Measurements from ENCODE around the gene ADCK1.

ADCK1 gene

DNA sequence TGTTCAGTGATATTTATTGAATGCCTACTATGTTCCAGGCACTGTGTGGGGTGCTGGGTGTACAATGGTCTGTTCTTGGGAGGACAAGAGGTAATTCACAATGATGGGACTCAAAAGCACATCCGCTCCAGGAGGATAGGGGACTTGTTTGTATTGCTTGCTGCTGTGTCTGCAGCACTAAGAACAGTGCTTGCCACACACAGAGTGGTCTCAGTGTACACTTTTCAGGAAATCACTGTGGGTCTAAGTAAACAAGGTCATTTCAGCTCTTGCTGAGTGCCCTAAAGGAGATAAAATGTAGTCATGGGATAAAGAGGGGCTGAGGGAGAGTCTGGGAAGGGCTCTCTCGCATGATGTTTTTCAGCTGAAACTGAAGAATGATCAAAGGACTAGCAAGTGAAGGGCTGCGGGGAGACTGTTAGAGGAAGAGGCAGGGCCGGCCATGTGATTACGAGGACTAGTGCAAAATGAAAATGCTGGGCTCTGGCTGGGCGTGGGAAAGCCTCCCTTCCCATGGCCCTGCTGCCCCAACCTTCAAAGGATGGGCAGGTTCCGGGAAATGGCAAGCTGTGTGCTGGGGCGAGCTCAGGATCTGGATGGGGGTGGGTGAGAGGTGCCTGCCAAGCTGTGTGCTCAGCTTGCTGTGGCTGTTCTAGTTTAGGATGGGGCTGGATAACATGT is 39.1 kb downstream of the ADCK1 start:
- Histone ChIP-seq H3K4me1 (ENCODE audit: control insufficient read depth, insufficient read depth, low read length) (no peaks in the 10 kb centered on the region), H3K9me3 (ENCODE audit: control insufficient read depth, low read length) (no peaks in the 10 kb centered on the region), H3K27ac (ENCODE audit: insufficient read depth, low read depth, low read length, poor library complexity, severe bottlenecking) (no peak overlapping the region), H3K36me3 (ENCODE audit: control insufficient read depth, insufficient read depth, low read length) (no peaks in the 10 kb centered on the region), H3K27me3 (ENCODE audit: control insufficient read depth, insufficient read depth, low read length, poor library complexity, severe bottlenecking) (no peaks in the 10 kb centered on the region), H3K4me3 (ENCODE audit: insufficient read depth, low read depth, low read length) (no peak overlapping the region)
- 80 to 81% methylated on average over 8 of the region's 8 CpGs for WGBS, 2 experiments

DNA sequence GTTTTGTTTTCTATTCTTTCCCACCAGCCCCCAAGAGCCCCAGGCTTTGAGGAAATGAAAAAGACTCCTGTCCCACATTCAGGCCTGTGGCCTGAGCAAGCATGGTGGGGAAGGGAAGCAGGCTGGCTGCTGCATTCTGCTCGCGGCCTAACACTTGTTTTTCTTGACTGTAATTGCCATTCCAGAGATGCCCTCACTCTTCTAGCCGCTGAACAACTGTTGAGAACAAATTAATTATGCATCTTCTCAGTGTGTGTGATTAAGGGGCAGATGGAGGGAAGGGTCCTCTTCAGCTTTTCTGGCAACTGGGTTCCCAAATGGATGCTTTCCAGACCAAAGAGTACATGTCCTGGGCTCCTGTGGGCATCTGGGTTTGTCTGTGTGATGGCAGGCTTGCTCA is 43.3 kb downstream of the ADCK1 start:
- Histone ChIP-seq H3K4me1 (ENCODE audit: control insufficient read depth, insufficient read depth, low read length) (no peaks in the 10 kb centered on the region), H3K27me3 (ENCODE audit: control insufficient read depth, insufficient read depth, low read length, poor library complexity, severe bottlenecking) (no peaks in the 10 kb centered on the region), H3K27ac (ENCODE audit: insufficient read depth, low read depth, low read length, poor library complexity, severe bottlenecking) (no peak overlapping the region), H3K9me3 (ENCODE audit: control insufficient read depth, low read length) (no peaks in the 10 kb centered on the region), H3K4me3 (ENCODE audit: insufficient read depth, low read depth, low read length) (no peak overlapping the region), H3K36me3 (ENCODE audit: control insufficient read depth, insufficient read depth, low read length) (no peaks in the 10 kb centered on the region)
- 91 to 94% methylated on average over 3 of the region's 3 CpGs for WGBS, 2 experiments

DNA sequence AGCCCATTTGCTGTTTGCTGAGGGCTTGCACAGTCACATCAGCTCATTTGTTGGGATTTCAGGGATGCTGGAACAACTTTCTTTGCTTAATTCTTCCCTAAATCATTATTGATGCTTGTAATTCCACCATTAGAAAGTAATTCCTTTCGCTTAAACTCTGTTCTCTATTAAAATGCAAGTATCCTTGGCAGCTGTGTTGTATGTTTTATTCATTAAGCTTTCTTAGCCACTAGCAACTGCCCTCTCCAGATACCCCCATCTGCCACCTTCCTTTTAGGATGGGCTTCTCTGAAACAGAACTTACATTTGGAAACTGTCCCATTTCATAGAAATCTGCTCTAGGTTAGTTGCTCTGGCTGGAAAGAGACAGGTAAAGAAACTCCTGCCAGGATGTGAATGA is 43.7 kb downstream of the ADCK1 start:
- Histone ChIP-seq H3K27me3 (ENCODE audit: control insufficient read depth, insufficient read depth, low read length, poor library complexity, severe bottlenecking) (no peaks in the 10 kb centered on the region), H3K9me3 (ENCODE audit: control insufficient read depth, low read length) (no peaks in the 10 kb centered on the region)
- 100% methylated on average over 1 of the region's 1 CpG; no CpG with 5 or more reads in 1 of the 2 experiments for WGBS, 2 experiments

DNA sequence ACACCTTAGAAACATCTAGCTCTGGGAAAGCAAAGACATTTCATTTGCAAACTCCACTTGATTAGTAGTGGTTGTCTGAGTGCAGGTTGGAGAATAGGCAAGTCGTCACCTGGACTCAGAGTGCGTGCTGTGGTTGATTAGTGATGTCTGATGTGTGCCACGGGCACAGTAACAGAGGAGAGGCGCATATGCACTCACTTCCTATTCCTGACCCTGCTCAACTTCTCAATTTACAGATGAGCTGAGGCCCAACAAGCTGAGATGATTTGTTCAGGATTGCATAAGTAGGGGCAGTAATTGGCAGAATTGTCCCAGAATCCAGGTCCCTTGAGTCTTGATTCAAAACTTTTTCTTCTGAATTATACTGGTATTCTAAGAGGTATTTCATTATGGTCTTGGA is 44.9 kb downstream of the ADCK1 start:
- Histone ChIP-seq H3K4me3 (ENCODE audit: insufficient read depth, low read depth, low read length) (no peak overlapping the region), H3K27me3 (ENCODE audit: control insufficient read depth, insufficient read depth, low read length, poor library complexity, severe bottlenecking) (no peaks in the 10 kb centered on the region), H3K36me3 (ENCODE audit: control insufficient read depth, insufficient read depth, low read length) (no peaks in the 10 kb centered on the region), H3K4me1 (ENCODE audit: control insufficient read depth, insufficient read depth, low read length) (no peaks in the 10 kb centered on the region), H3K27ac (ENCODE audit: insufficient read depth, low read depth, low read length, poor library complexity, severe bottlenecking) (no peak overlapping the region), H3K9me3 (ENCODE audit: control insufficient read depth, low read length) (no peaks in the 10 kb centered on the region)
- 81 to 88% methylated on average over 4 of the region's 4 CpGs for WGBS, 2 experiments

More for the DNA sequence above, 43.7 kb downstream of the ADCK1 start:
- no peaks in the 10 kb centered on the region for H3K36me3 ChIP-seq (ENCODE audit: control insufficient read depth, insufficient read depth, low read length)
- no peaks in the 10 kb centered on the region for H3K4me1 ChIP-seq (ENCODE audit: control insufficient read depth, insufficient read depth, low read length)
- H3K27ac ChIP-seq (ENCODE audit: insufficient read depth, low read depth, low read length, poor library complexity, severe bottlenecking) = no peak overlapping the region
- no peak overlapping the region for H3K4me3 ChIP-seq (ENCODE audit: insufficient read depth, low read depth, low read length)

DNA sequence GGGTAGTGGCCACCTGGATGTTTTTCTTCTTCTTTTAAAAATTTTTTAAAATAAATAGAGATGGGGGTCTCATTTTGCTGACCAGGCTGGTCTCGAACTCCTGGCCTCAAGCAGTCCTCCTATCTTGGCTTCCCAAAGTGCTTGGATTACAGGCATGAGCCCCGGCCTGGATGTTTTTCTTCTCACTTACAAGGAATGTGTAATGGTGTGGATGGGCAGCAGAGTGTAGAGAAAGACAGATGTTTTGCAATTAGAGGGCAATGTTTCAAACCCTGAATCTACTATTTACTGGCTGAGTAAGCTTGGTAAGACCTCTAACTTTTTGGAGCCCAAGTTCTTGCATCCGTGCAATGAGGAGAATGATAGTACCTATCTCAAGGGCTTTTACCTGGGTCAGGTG is 48.1 kb downstream of the ADCK1 start:
- H3K27ac ChIP-seq (ENCODE audit: insufficient read depth, low read depth, low read length, poor library complexity, severe bottlenecking) = no peak overlapping the region
- H3K36me3 ChIP-seq (ENCODE audit: control insufficient read depth, insufficient read depth, low read length) = no peaks in the 10 kb centered on the region
- no peaks in the 10 kb centered on the region for H3K27me3 ChIP-seq (ENCODE audit: control insufficient read depth, insufficient read depth, low read length, poor library complexity, severe bottlenecking)
- H3K9me3 ChIP-seq (ENCODE audit: control insufficient read depth, low read length) = no peaks in the 10 kb centered on the region
- H3K4me1 ChIP-seq (ENCODE audit: control insufficient read depth, insufficient read depth, low read length) = no peaks in the 10 kb centered on the region
- no peak overlapping the region for H3K4me3 ChIP-seq (ENCODE audit: insufficient read depth, low read depth, low read length)
- WGBS, 2 experiments = 90 to 97% methylated on average over 3 of the region's 3 CpGs

DNA sequence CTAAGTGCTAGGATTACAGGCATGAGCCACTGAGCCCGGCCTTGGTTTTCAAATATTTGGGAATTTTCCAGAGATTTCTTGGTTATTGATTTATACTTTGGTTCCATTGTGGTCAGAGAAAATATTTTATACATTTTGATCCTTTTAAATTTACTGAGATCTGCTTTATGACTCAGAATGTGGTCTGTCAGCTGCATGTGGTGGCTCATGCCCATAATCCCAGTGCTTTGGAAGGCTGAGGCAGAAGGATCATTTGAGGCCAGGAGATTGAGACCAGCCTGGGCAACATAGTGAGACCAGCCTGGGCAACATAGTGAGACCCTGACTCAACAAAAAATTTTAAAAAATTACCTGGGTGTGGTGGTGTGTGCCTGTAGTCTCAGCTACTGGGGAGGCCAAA is 49.8 kb downstream of the ADCK1 start:
- H3K36me3 ChIP-seq (ENCODE audit: control insufficient read depth, insufficient read depth, low read length) = no peaks in the 10 kb centered on the region
- no peaks in the 10 kb centered on the region for H3K27me3 ChIP-seq (ENCODE audit: control insufficient read depth, insufficient read depth, low read length, poor library complexity, severe bottlenecking)
- no peaks in the 10 kb centered on the region for H3K4me1 ChIP-seq (ENCODE audit: control insufficient read depth, insufficient read depth, low read length)
- WGBS, 2 experiments = 75 to 93% methylated on average over 1 of the region's 1 CpG
- H3K27ac ChIP-seq (ENCODE audit: insufficient read depth, low read depth, low read length, poor library complexity, severe bottlenecking) = no peak overlapping the region
- H3K9me3 ChIP-seq (ENCODE audit: control insufficient read depth, low read length) = no peaks in the 10 kb centered on the region
- H3K4me3 ChIP-seq (ENCODE audit: insufficient read depth, low read depth, low read length) = no peak overlapping the region

DNA sequence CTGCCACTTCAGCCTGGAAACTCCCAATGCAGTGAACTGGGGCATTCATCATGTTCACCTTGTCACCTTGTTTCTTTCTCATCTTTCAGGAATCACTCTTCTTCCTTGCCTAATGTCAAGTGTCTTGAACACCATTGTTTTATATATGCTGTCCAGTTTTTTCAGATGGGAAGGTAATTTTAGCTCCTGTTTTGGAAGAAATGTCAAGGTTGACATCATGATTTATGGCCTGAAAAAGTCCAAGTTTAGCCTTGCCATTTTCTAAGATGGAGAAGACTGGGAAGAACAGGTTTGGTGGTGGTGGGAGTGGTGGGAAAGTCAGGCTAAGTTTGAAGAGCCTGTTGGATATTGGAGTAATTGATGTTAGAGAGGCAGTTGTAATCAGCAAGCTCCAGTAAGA is 54.0 kb downstream of the ADCK1 start:
- H3K4me3 ChIP-seq (ENCODE audit: insufficient read depth, low read depth, low read length) = no peak overlapping the region
- H3K27me3 ChIP-seq (ENCODE audit: control insufficient read depth, insufficient read depth, low read length, poor library complexity, severe bottlenecking) = no peaks in the 10 kb centered on the region
- H3K9me3 ChIP-seq (ENCODE audit: control insufficient read depth, low read length) = no peaks in the 10 kb centered on the region
- no peaks in the 10 kb centered on the region for H3K4me1 ChIP-seq (ENCODE audit: control insufficient read depth, insufficient read depth, low read length)
- no peak overlapping the region for H3K27ac ChIP-seq (ENCODE audit: insufficient read depth, low read depth, low read length, poor library complexity, severe bottlenecking)
- no peaks in the 10 kb centered on the region for H3K36me3 ChIP-seq (ENCODE audit: control insufficient read depth, insufficient read depth, low read length)

DNA sequence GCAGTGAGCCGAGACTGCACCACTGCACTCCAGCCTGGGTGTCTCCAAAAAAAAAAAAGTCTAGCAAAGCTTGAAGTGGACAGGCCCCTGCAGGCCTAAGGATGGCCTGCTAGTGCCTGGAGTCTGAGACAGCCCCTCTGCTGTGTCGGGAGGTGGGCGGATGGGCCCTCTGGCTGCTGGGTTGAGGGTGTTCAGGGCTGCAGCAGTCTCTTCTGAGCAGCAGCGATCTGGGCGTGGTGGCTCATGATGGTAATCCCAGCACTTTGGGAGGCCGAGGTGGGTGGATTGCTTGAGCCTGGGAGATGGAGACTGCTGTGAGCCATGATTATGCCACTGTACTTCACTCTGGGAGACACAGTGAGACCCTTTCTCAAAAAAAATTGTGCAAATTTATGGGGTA is 57.0 kb downstream of the ADCK1 start:
- no peak overlapping the region for H3K27ac ChIP-seq (ENCODE audit: insufficient read depth, low read depth, low read length, poor library complexity, severe bottlenecking)
- 87% methylated on average over 6 of the region's 6 CpGs for WGBS, 2 experiments
- H3K4me3 ChIP-seq (ENCODE audit: insufficient read depth, low read depth, low read length) = no peak overlapping the region
- H3K9me3 ChIP-seq (ENCODE audit: control insufficient read depth, low read length) = no peaks in the 10 kb centered on the region
- no peaks in the 10 kb centered on the region for H3K4me1 ChIP-seq (ENCODE audit: control insufficient read depth, insufficient read depth, low read length)
- H3K27me3 ChIP-seq (ENCODE audit: control insufficient read depth, insufficient read depth, low read length, poor library complexity, severe bottlenecking) = no peaks in the 10 kb centered on the region
- H3K36me3 ChIP-seq (ENCODE audit: control insufficient read depth, insufficient read depth, low read length) = no peaks in the 10 kb centered on the region

DNA sequence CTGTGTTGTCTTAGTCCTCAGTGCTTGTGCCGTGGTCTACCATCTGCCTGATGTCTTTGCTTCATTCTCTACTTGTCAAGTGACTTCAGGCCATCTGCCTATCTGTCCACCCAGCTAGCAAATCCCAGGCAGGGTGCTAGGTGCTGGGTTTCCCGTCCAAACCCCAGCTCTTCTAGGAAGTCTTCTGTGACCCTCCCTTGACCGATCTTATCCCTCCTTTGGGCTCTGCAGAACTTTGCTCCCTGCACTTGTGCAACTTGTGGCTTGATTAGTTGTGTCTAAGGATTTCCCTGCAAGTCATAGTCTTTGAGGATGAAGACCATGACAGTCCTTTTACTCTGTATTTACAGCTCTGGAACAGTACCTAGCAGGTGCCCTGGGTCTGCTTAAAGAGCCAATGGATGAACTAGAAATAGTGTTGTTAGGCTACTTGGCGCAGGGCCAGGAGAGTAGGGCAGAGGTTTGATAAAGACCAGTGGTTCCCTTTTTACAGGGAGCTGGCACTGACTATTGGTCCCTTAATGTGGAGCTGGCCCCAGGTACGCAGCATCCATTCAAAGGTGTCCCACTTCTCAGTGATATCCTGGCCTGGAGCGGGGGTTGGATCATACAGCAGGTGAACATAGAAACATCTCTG is 60.1 kb downstream of the ADCK1 start:
- H3K9me3 ChIP-seq (ENCODE audit: control insufficient read depth, low read length) = no peaks in the 10 kb centered on the region
- no peaks in the 10 kb centered on the region for H3K27me3 ChIP-seq (ENCODE audit: control insufficient read depth, insufficient read depth, low read length, poor library complexity, severe bottlenecking)
- no peak overlapping the region for H3K27ac ChIP-seq (ENCODE audit: insufficient read depth, low read depth, low read length, poor library complexity, severe bottlenecking)
- H3K4me1 ChIP-seq (ENCODE audit: control insufficient read depth, insufficient read depth, low read length) = no peaks in the 10 kb centered on the region
- 89 to 94% methylated on average over 6 of the region's 6 CpGs for WGBS, 2 experiments
- no peak overlapping the region for H3K4me3 ChIP-seq (ENCODE audit: insufficient read depth, low read depth, low read length)
- no peaks in the 10 kb centered on the region for H3K36me3 ChIP-seq (ENCODE audit: control insufficient read depth, insufficient read depth, low read length)

DNA sequence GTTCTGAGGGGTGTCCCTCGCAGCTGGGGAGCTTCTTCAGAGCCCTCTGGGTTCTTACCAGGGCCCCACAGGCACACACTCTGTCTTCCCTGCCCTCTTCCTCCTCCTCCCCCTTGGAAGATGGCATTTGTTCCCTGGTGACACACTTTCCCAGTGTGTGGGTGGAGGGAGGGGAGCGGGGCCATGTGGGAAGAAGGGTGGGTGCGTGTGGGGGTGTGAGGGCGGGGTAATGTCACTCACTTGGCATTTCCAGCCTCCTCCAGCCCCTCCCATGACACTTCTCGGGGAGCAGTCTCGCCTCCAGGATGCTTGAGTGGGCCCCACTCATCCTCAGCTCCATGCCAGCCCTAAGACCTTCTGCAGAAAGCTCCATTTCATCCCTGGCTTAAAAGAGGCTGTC is 61.3 kb downstream of the ADCK1 start:
- Histone ChIP-seq H3K27ac (ENCODE audit: insufficient read depth, low read depth, low read length, poor library complexity, severe bottlenecking) (no peak overlapping the region), H3K4me1 (ENCODE audit: control insufficient read depth, insufficient read depth, low read length) (no peaks in the 10 kb centered on the region), H3K27me3 (ENCODE audit: control insufficient read depth, insufficient read depth, low read length, poor library complexity, severe bottlenecking) (no peaks in the 10 kb centered on the region), H3K36me3 (ENCODE audit: control insufficient read depth, insufficient read depth, low read length) (no peaks in the 10 kb centered on the region), H3K9me3 (ENCODE audit: control insufficient read depth, low read length) (no peaks in the 10 kb centered on the region), H3K4me3 (ENCODE audit: insufficient read depth, low read depth, low read length) (no peak overlapping the region)
- 89 to 98% methylated on average over 6 of the region's 6 CpGs for WGBS, 2 experiments

Data from ectodermal cell (in vitro differentiated cells).